Fibroblast of peridontal ligament (primary cell): ENCODE measurements around the gene PDE1C.

Experiments
- DNase-seq: peaks from one replicate; pipeline ENCODE4 v3.0.0-alpha.2; 2010; ENCODE audit errors: extremely low read depth

Gene PDE1C

GRCh38 chr7:31939076-31939475 lies 131.1 kb downstream of the PDE1C start:
- DNase-seq = no peak

GRCh38 chr7:31938650-31939049 lies 131.6 kb downstream of the PDE1C start:
- no peak for DNase-seq

GRCh38 chr7:31937982-31938381 lies 132.2 kb downstream of the PDE1C start:
- DNase-seq = no peak

GRCh38 chr7:31935124-31936054 lies 134.8 kb downstream of the PDE1C start:
- DNase-seq = no peak

- DNase-seq = no peak
Observed at GRCh38 chr7:31934551-31934950, 135.7 kb downstream of the PDE1C start.

- no peak for DNase-seq
Observed at GRCh38 chr7:31933481-31933880, 136.7 kb downstream of the PDE1C start.

GRCh38 chr7:31926991-31927584 lies 143.1 kb downstream of the PDE1C start:
- DNase-seq = no peak

- DNase-seq = no peak
Observed at GRCh38 chr7:31925753-31926454, 144.3 kb downstream of the PDE1C start.

GRCh38 chr7:31924251-31924650 lies 146.0 kb downstream of the PDE1C start:
- DNase-seq = no peak

GRCh38 chr7:31922848-31923247 lies 147.4 kb downstream of the PDE1C start:
- no peak for DNase-seq

GRCh38 chr7:31921047-31921446 lies 149.2 kb downstream of the PDE1C start:
- DNase-seq = no peak

- no peak for DNase-seq
Observed at GRCh38 chr7:31919678-31920369, 150.4 kb downstream of the PDE1C start.

- DNase-seq = no peak
Observed at GRCh38 chr7:31918706-31919393, 151.4 kb downstream of the PDE1C start.

GRCh38 chr7:31917256-31917655 lies 153.0 kb downstream of the PDE1C start:
- no peak for DNase-seq

- DNase-seq = no peak
Observed at GRCh38 chr7:31910191-31910590, 160.0 kb downstream of the PDE1C start.

GRCh38 chr7:31906479-31907171 lies 163.6 kb downstream of the PDE1C start:
- DNase-seq = no peak

- no peak for DNase-seq
Observed at GRCh38 chr7:31903962-31904361, 166.2 kb downstream of the PDE1C start.

GRCh38 chr7:31899356-31899927 lies 170.8 kb downstream of the PDE1C start:
- DNase-seq = no peak

- DNase-seq = no peak
Observed at GRCh38 chr7:31896925-31897324, 173.3 kb downstream of the PDE1C start.

- DNase-seq = no peak
Observed at GRCh38 chr7:31894308-31894707, 175.9 kb downstream of the PDE1C start.
